Aorta (tissue), 5 donors: ENCODE results near the gene RAP1GAP2. TPM values are rescaled to one million over a fixed set of nuclear protein-coding genes. Genes with fewer than 3 reads are reported as not detected.
"Not testable (repeated sequence)": the region's sequence is repeated elsewhere in the genome, so short reads cannot be mapped to it uniquely, and the experiment has no call there.

Experiments used
- ATAC-seq: fragments of 200-7000 bp; cut with Tn5 transposase; one replicate; pipeline ENCODE4 v1.9.1; 2022; ENCODE audit warnings: moderate library complexity; ENCODE audit not compliant: low FRiP score
- DNase-seq, 2 donors: peaks; one replicate each; pipeline ENCODE4 v3.0.0-alpha.2; 2020
- H3K27ac ChIP-seq, 2 donors: one replicate each; pipeline ENCODE4 v1.5.1; 2013; ENCODE audit warnings: low read length in 2 of 2, mild to moderate bottlenecking in 2 of 2, moderate library complexity in 2 of 2, control low read depth in 1 of 2, inconsistent platforms in 1 of 2, low read depth in 1 of 2
- H3K27me3 ChIP-seq, 2 donors: one replicate each; pipeline ENCODE4 v1.6.1; 2013; ENCODE audit warnings: control low read depth in 1 of 2, low read length in 1 of 2, mild to moderate bottlenecking in 1 of 2, moderate library complexity in 1 of 2; ENCODE audit not compliant: insufficient read depth in 2 of 2, control insufficient read depth in 1 of 2
- H3K36me3 ChIP-seq, 2 donors: one replicate each; pipeline ENCODE4 v1.6.1; 2013; ENCODE audit warnings: control low read depth in 1 of 2, low read length in 1 of 2, mild to moderate bottlenecking in 1 of 2; ENCODE audit not compliant: insufficient read depth in 2 of 2, control insufficient read depth in 1 of 2
- H3K4me1 ChIP-seq, 2 donors: one replicate each; pipeline ENCODE4 v1.6.1; 2013; ENCODE audit warnings: low read length in 2 of 2, control low read depth in 1 of 2, mild to moderate bottlenecking in 1 of 2, moderate library complexity in 1 of 2; ENCODE audit not compliant: insufficient read depth in 2 of 2, control insufficient read depth in 1 of 2
- H3K4me3 ChIP-seq, 2 donors: one replicate each; pipeline ENCODE4 v1.5.1; 2013; ENCODE audit warnings: low read length in 2 of 2, control low read depth in 1 of 2, mild to moderate bottlenecking in 1 of 2
- H3K9me3 ChIP-seq: one replicate; pipeline ENCODE4 v1.6.1; 2013; ENCODE audit warnings: mild to moderate bottlenecking, low read length; ENCODE audit not compliant: control insufficient read depth
- WGBS, 2 donors: extraction: QIAGEN DNeasy Blood & Tissue Kit; methylation state at CpG; one replicate each; pipeline ENCODE4 v1.1.7; 2013; 5-methylcytosine and 5-hydroxymethylcytosine counted together
- intact Hi-C, 2 donors: fragments of 100-400 bp; cut with DNase I; formaldehyde crosslinking; loops; one replicate each; pipeline versions ENCODE4 v1.14.2 to v1.15.0; 2022
- polyA plus RNA-seq, 2 donors: library from polyadenylated mRNA; stranded (reverse); fragments of 200-250 nt; gene quantifications; one replicate each; pipeline ENCODE4 v1.2.3, GENCODE V29; 2013
- total RNA-seq, 2 donors: library from RNA; stranded (reverse); fragmentation: NEBNext Ultra II Directional; extraction: Animal tissue kit (Norgen Biotek cat#: 25700); gene quantifications; one replicate each; pipeline ENCODE4 v1.2.1, GENCODE V29; 2021
- donor health status: healthy with polysubstance abuse.
- donor health status: Bipolar disorder and iron deficiency.
- donor health status: DM: no; HTN: no; CAD: no.
- donor health status: DM: no; HTN: no; CAD: no.
- donor health status: DM: yes; HTN: yes; CAD: no.

The RAP1GAP2 gene
- total and polyA plus RNA-seq, 4 donors = 2.0 to 7.7 (median 4.2) TPM

- Histone ChIP-seq H3K36me3 (no peaks in the 10 kb centered on the region), H3K4me3 (no peak overlapping the region), H3K4me1 (no peaks in the 10 kb centered on the region), H3K27me3 (no peaks in the 10 kb centered on the region), H3K9me3 (no peaks in the 10 kb centered on the region), H3K27ac (no peak overlapping the region)
- intact Hi-C loops = no loop called here
- peak in 1 of 2 donors; percentile 40 for DNase-seq
- ATAC-seq = no peak
- 96 to 98% methylated on average over 6 of the region's 6 CpGs for WGBS, 2 donors
Observed at GRCh38 chr17:2981325-2981724, 185.1 kb downstream of the RAP1GAP2 start.

- ATAC-seq (peak; percentile 88), DNase-seq (peak; percentile 82 to 87)
- Histone ChIP-seq H3K4me3 (no peak overlapping the region), H3K27me3 (no peaks in the 10 kb centered on the region), H3K36me3 (no peaks in the 10 kb centered on the region), H3K9me3 (no peaks in the 10 kb centered on the region), H3K27ac (no peak overlapping the region), H3K4me1 (no peaks in the 10 kb centered on the region)
- intact Hi-C loops = no loop called here
- 11 to 15% methylated on average over 18 of the region's 18 CpGs for WGBS, 2 donors
Observed at GRCh38 chr17:2982854-2983253, 186.6 kb downstream of the RAP1GAP2 start.

- intact Hi-C loops = no loop called here
- H3K4me3 ChIP-seq = no peak overlapping the region
- ATAC-seq (no peak), DNase-seq (no peak)
- H3K36me3 ChIP-seq = no peaks in the 10 kb centered on the region
- 82 to 83% methylated on average over 9 of the region's 9 CpGs for whole genome bisulfite sequencing, 2 donors
- no peak overlapping the region for H3K27ac ChIP-seq
- no peaks in the 10 kb centered on the region for H3K27me3 ChIP-seq
- H3K9me3 ChIP-seq = no peaks in the 10 kb centered on the region
- no peaks in the 10 kb centered on the region for H3K4me1 ChIP-seq
Observed at GRCh38 chr17:2983255-2983654, 187.0 kb downstream of the RAP1GAP2 start.

- Histone ChIP-seq H3K36me3 (no peaks in the 10 kb centered on the region), H3K4me1 (no peaks in the 10 kb centered on the region), H3K27ac (no peak overlapping the region), H3K9me3 (no peaks in the 10 kb centered on the region), H3K4me3 (no peak overlapping the region), H3K27me3 (no peaks in the 10 kb centered on the region)
- intact Hi-C loops = no loop called here
- DNase-seq = no peak
- WGBS, 2 donors = 85 to 91% methylated on average over 5 of the region's 5 CpGs
- no peak for ATAC-seq
Observed at GRCh38 chr17:2985318-2985717, 189.1 kb downstream of the RAP1GAP2 start.

- DNase-seq = no peak
- H3K9me3 ChIP-seq = no peaks in the 10 kb centered on the region
- no peaks in the 10 kb centered on the region for H3K36me3 ChIP-seq
- no peak for ATAC-seq
- H3K27ac ChIP-seq = no peak overlapping the region
- intact Hi-C loops = no loop called here
- H3K4me1 ChIP-seq = no peaks in the 10 kb centered on the region
- no peaks in the 10 kb centered on the region for H3K27me3 ChIP-seq
- 93 to 94% methylated on average over 5 of the region's 5 CpGs for WGBS, 2 donors
- H3K4me3 ChIP-seq = no peak overlapping the region
Observed at GRCh38 chr17:2986925-2987324, 190.7 kb downstream of the RAP1GAP2 start.

- H3K4me1 ChIP-seq, ATAC-seq, H3K27me3 ChIP-seq, H3K27ac ChIP-seq, H3K9me3 ChIP-seq, intact Hi-C loops, H3K4me3 ChIP-seq, DNase-seq, H3K36me3 ChIP-seq: not testable (repeated sequence)
- WGBS, 2 donors = 97% methylated on average over 11 of the region's 11 CpGs
Observed at GRCh38 chr17:2989396-2989795, 193.2 kb downstream of the RAP1GAP2 start.

GRCh38 chr17:2989855-2990254 is 193.6 kb downstream of the RAP1GAP2 start:
- WGBS, 2 donors = 93 to 95% methylated on average over 3 of the region's 3 CpGs
- H3K4me1 ChIP-seq = no peaks in the 10 kb centered on the region
- H3K4me3 ChIP-seq = no peak overlapping the region
- H3K27me3 ChIP-seq = no peaks in the 10 kb centered on the region
- ATAC-seq (no peak), DNase-seq (no peak)
- no peaks in the 10 kb centered on the region for H3K36me3 ChIP-seq
- H3K9me3 ChIP-seq = no peaks in the 10 kb centered on the region
- intact Hi-C loops = no loop called here
- H3K27ac ChIP-seq = no peak overlapping the region

GRCh38 chr17:2990396-2990795 is 194.2 kb downstream of the RAP1GAP2 start:
- no peak for ATAC-seq

GRCh38 chr17:2991396-2992180 is 195.3 kb downstream of the RAP1GAP2 start:
- H3K36me3 ChIP-seq, DNase-seq, H3K27me3 ChIP-seq, H3K4me3 ChIP-seq, H3K4me1 ChIP-seq, H3K27ac ChIP-seq, H3K9me3 ChIP-seq, intact Hi-C loops, ATAC-seq: not testable (repeated sequence)
- WGBS, 2 donors = 94% methylated on average over 21 of the region's 21 CpGs

More at GRCh38 chr17:2990396-2990795, 194.2 kb downstream of the RAP1GAP2 start:
- no peaks in the 10 kb centered on the region for H3K36me3 ChIP-seq
- H3K4me3 ChIP-seq = no peak overlapping the region
- no peak overlapping the region for H3K27ac ChIP-seq
- no peaks in the 10 kb centered on the region for H3K27me3 ChIP-seq
- intact Hi-C loops = no loop called here
- 90 to 92% methylated on average over 9 of the region's 9 CpGs for WGBS, 2 donors
- H3K9me3 ChIP-seq = no peaks in the 10 kb centered on the region
- DNase-seq = peak in 1 of 2 donors; percentile 71
- no peaks in the 10 kb centered on the region for H3K4me1 ChIP-seq
